Retinal pigment epithelial cell (primary cell): ENCODE results near the gene GRK5.
A peak's percentile ranks its signal among the peaks of the same experiment; 100 is the strongest.

Source experiments
- DNase-seq: peaks from one replicate; pipeline ENCODE4 v3.0.0-alpha.2; 2010; ENCODE audit warnings: low read depth
- H3K4me3 ChIP-seq: 2 replicates; pipeline ENCODE4 v1.5.1; 2011; ENCODE audit warnings: mild to moderate bottlenecking, low read length, control low read depth, moderate library complexity
- TF ChIP-seq, protein P1 (sequence below): conservative IDR thresholded peaks from 2 replicates; pipeline ENCODE4 v1.5.1; 2011; ENCODE audit warnings: low read depth, low read length, control low read depth, inconsistent platforms

The GRK5 gene

DNA sequence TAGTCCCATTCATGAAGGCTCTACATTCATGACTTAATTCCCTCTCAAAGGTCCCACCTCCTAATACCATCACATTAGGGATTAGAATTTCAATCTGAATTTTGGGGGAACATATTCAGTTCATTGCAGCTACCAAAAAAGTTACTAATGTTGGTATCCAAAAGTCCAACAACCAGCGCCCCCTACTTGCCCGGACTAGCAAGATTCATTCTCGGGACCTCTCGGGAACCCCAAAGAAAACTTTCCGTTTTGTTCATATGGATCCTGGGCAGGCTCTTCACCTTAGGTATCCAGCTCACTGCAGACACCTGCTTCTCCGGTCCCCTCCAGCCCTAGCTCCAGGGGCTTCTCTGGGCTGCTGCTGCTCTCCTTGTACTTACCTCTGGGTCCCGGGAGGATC is 8.9 kb upstream of the GRK5 start:
- DNase-seq: no peak
- H3K4me3 ChIP-seq: no peak overlapping the region
- TF ChIP-seq, protein P1, sequence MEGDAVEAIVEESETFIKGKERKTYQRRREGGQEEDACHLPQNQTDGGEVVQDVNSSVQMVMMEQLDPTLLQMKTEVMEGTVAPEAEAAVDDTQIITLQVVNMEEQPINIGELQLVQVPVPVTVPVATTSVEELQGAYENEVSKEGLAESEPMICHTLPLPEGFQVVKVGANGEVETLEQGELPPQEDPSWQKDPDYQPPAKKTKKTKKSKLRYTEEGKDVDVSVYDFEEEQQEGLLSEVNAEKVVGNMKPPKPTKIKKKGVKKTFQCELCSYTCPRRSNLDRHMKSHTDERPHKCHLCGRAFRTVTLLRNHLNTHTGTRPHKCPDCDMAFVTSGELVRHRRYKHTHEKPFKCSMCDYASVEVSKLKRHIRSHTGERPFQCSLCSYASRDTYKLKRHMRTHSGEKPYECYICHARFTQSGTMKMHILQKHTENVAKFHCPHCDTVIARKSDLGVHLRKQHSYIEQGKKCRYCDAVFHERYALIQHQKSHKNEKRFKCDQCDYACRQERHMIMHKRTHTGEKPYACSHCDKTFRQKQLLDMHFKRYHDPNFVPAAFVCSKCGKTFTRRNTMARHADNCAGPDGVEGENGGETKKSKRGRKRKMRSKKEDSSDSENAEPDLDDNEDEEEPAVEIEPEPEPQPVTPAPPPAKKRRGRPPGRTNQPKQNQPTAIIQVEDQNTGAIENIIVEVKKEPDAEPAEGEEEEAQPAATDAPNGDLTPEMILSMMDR: peak; percentile 59

DNA sequence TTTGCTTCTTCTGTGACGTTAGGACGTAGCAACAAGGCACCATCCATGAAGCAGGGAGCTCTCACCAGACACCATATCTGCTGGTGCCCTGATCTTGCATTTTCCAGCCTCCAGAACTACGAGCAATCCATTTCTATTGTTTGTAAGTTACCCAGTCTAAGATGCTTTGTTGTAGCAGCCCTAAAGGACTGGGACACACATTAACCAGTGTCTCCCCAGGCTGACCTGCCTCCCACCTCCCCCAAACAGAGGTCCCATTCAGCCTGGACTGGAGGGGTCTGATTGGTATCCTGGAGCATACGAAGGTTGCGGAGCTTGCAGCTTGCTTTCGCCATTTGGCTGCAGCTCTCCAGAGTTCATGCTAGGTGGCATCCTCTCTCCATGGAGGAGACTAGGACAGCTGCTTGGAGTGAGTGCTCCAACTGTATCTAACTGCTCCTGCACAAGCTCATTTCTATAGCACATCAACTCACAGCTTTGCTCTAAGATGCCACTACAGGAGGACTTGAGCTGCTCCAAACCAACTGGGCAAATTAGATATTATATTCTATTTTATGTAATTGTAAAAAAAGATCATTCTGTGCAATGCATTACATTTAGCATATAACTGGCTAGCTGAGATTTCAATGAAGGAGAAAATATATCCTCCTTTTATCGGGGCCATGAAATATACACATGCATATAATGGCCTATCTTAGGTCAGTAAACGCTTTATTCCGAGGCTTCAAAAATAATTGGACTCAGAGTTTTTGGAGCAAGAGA is 8.0 kb upstream of the GRK5 start:
- TF ChIP-seq, protein P1: peak; percentile 83
- no peak for DNase-seq
- no peak overlapping the region for H3K4me3 ChIP-seq

GRCh38 chr10:119201233-119201632 is 6.1 kb upstream of the GRK5 start:
- no peak for DNase-seq
- TF ChIP-seq, protein P1: no peak
- H3K4me3 ChIP-seq: no peak overlapping the region

- no peak overlapping the region for H3K4me3 ChIP-seq
- TF ChIP-seq, protein P1: no peak
- DNase-seq: peak; percentile 14
These were observed 4.4 kb upstream of the GRK5 start for GRCh38 chr10:119203006-119203405.

- TF ChIP-seq, protein P1: no peak
- DNase-seq: no peak
- peak overlapping the region; percentile 41 for H3K4me3 ChIP-seq
These were observed 1.3 kb upstream of the GRK5 start for GRCh38 chr10:119205894-119206602.

DNA sequence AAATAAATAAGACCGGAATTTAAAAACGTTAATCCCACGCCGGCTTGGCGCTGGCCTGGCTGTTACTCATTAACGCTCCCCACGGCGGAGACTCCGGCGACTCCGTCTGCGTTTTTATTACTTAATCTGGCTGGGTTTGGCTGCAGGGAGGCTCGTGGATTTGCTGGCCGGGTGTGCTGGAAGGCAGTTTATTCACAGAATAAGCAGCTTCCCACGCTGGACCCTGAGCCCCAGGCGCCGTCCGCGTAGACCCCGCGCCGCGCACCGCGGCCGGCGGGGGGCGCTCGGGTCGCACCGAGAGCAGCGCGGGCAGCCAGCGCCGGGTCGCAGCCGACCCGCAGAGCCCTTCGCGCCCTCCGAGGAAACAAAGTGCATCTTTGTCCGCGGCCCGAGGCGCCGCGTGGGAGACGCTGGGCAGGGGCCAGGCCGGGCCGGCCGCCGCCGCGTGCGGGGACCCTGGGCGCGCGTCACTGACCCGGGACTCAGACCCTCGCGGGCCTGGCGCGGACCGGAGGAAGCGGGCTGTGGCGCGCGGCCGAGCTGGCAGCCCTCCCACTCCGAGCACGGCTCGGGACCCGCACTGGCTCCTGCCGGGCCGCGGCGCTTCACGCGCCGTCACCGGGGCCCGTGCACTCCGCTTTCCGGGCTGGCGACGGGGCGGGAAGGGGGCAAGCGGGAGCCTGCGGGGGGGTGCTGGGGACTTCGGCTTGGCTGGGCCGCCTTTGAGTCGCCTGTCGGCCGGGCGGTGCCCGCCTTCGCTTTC is 587 bp upstream of the GRK5 start:
- DNase-seq: peak; percentile 38
- TF ChIP-seq, protein P1: peak; percentile 45

More for the DNA sequence above, 587 bp upstream of the GRK5 start:
- H3K4me3 ChIP-seq: peak overlapping the region; percentile 61
